PC-9 (cell line): ENCODE measurements around the gene RER1. TPM values are rescaled to one million over a fixed set of nuclear protein-coding genes. Genes with fewer than 3 reads are reported as not detected.

Source experiments
- BruUV-seq: library from RNA; stranded (reverse); fragments of 400-500 nt; replicated peaks from 2 replicates; lab custom pipeline; 2021; lab: Mats Ljungman, UMichigan
- CTCF ChIA-PET: fragments of 300-600 bp; sonication (Branson Sonifier 250); formaldehyde crosslinking; loops from one replicate; lab custom pipeline; 2022; ENCODE audit warnings: antibody characterized with exemption; lab: Charles Lee
- POLR2A ChIA-PET: fragments of 300-600 bp; sonication (Branson Sonifier 250); formaldehyde crosslinking; loops from one replicate; lab custom pipeline; 2022; ENCODE audit warnings: antibody characterized with exemption; ENCODE audit not compliant: unreplicated experiment; lab: Charles Lee
- DNase-seq, 2 experiments: peaks; one replicate each; pipeline versions ENCODE4 v3.0.0 to v3.0.0-alpha.2; 2015 to 2022; ENCODE audit warnings: mixed read lengths in 1 of 2
- H2AFZ ChIP-seq: fragments of 200-600 bp; sonication (generic); 2 replicates; pipeline ENCODE4 v1.8.1; 2017; ENCODE audit warnings: antibody characterized with exemption
- H3F3A ChIP-seq: fragments of 200-600 bp; sonication (generic); 2 replicates; pipeline ENCODE4 v1.8.1; 2017; ENCODE audit warnings: antibody characterized with exemption, mild to moderate bottlenecking, low read depth; ENCODE audit not compliant: insufficient read depth
- H3K27ac ChIP-seq: fragments of 200-600 bp; sonication (generic); 2 replicates; pipeline ENCODE4 v1.6.1; 2016; ENCODE audit warnings: mixed run types
- H3K27me3 ChIP-seq: fragments of 200-600 bp; sonication (generic); 2 replicates; pipeline ENCODE4 v1.6.1; 2016; ENCODE audit warnings: low read depth, mixed run types; ENCODE audit not compliant: insufficient read depth
- H3K36me3 ChIP-seq: fragments of 200-600 bp; sonication (generic); 2 replicates; pipeline ENCODE4 v1.6.1; 2016; ENCODE audit warnings: low read depth, mixed run types
- H3K4me1 ChIP-seq: fragments of 200-600 bp; sonication (generic); replicated peaks from 2 replicates; pipeline ENCODE4 v1.6.1; 2016; ENCODE audit warnings: mixed run types; ENCODE audit not compliant: insufficient read depth
- H3K4me2 ChIP-seq: fragments of 200-600 bp; sonication (generic); 2 replicates; pipeline ENCODE4 v1.6.1; 2017; ENCODE audit warnings: mixed run types
- H3K4me3 ChIP-seq: fragments of 200-600 bp; sonication (generic); 2 replicates; pipeline ENCODE4 v1.6.1; 2016; ENCODE audit warnings: mixed run types
- H3K79me2 ChIP-seq: fragments of 200-600 bp; sonication (generic); 2 replicates; pipeline ENCODE4 v1.6.1; 2017; ENCODE audit warnings: low read depth, mixed run types
- H3K9me2 ChIP-seq: fragments of 200-600 bp; sonication (generic); 2 replicates; pipeline ENCODE4 v1.8.1; 2017; ENCODE audit warnings: mild to moderate bottlenecking; ENCODE audit not compliant: insufficient read depth
- H3K9me3 ChIP-seq: fragments of 200-600 bp; sonication (generic); 2 replicates; pipeline ENCODE4 v1.8.1; 2016; ENCODE audit warnings: low read depth; ENCODE audit not compliant: insufficient read depth
- H4K20me1 ChIP-seq: fragments of 200-600 bp; sonication (generic); 2 replicates; pipeline ENCODE4 v1.8.1; 2017; ENCODE audit not compliant: insufficient read depth
- CTCF ChIP-seq: fragments of 200-600 bp; sonication (generic); conservative IDR thresholded peaks from 2 replicates; pipeline ENCODE4 v1.6.1; 2017; ENCODE audit warnings: mixed run types, antibody characterized with exemption, mild to moderate bottlenecking, moderate library complexity
- EZH2 ChIP-seq: fragments of 200-600 bp; sonication (generic); IDR thresholded peaks from 2 replicates; pipeline ENCODE4 v1.8.0; 2017; ENCODE audit warnings: antibody characterized with exemption, low read depth
- intact Hi-C: fragments of 100-400 bp; cut with micrococcal nuclease; formaldehyde crosslinking; loops from one replicate; pipeline ENCODE4 v1.10.0; 2022; ENCODE audit not compliant: unreplicated experiment
- total RNA-seq: library from RNA; stranded (reverse); gene quantifications from 2 replicates; pipeline ENCODE4 v1.2.3, GENCODE V29; 2021

RER1 gene
- total RNA-seq, 1 experiment from 2014 or later: 131 TPM

- TF ChIP-seq EZH2 (no peak), CTCF (no peak)
- Histone ChIP-seq H3K27ac (no peak overlapping the region), H3K4me1 (no peaks in the 10 kb centered on the region), H3K9me3 (no peaks in the 10 kb centered on the region), H3K36me3 (no peaks in the 10 kb centered on the region), H3K79me2 (no peaks in the 10 kb centered on the region), H2AFZ (no peak overlapping the region), H3K27me3 (peaks cover 8% of the 10 kb centered on the region; the same call in 1 of the 2 replicates), H4K20me1 (no peaks in the 10 kb centered on the region; the same call in 1 of the 2 replicates), H3K4me2 (no peak overlapping the region), H3K4me3 (no peak overlapping the region), H3K9me2 (no peaks in the 10 kb centered on the region), H3F3A (no peaks in the 10 kb centered on the region)
- ChIA-PET POLR2A (no interaction called here), CTCF (no interaction called here)
- BruUV-seq: no TSS peak
- no peak for DNase-seq
- intact Hi-C loops: no loop called here
These were observed 48.4 kb upstream of the RER1 start for GRCh38 chr1:2343023-2343935.

- POLR2A ChIA-PET: no interaction called here
These were observed 47.4 kb upstream of the RER1 start for GRCh38 chr1:2344121-2344681.

More at GRCh38 chr1:2344121-2344681, 47.4 kb upstream of the RER1 start:
- CTCF ChIA-PET: no interaction called here
- no peak for DNase-seq
- TF ChIP-seq CTCF (no peak), EZH2 (no peak)
- BruUV-seq: no TSS peak
- Histone ChIP-seq H3F3A (no peaks in the 10 kb centered on the region), H3K9me2 (no peaks in the 10 kb centered on the region), H4K20me1 (no peaks in the 10 kb centered on the region; the same call in 1 of the 2 replicates), H3K9me3 (no peaks in the 10 kb centered on the region), H3K79me2 (no peaks in the 10 kb centered on the region), H3K27me3 (no peaks in the 10 kb centered on the region), H3K4me3 (no peak overlapping the region), H3K27ac (no peak overlapping the region), H3K36me3 (no peaks in the 10 kb centered on the region), H3K4me1 (no peaks in the 10 kb centered on the region), H3K4me2 (no peak overlapping the region), H2AFZ (no peak overlapping the region)
- intact Hi-C loops: no loop called here
